HepG2 (cell line): ENCODE results near the gene PSMD8. TPM values are rescaled to one million over a fixed set of nuclear protein-coding genes. Genes with fewer than 3 reads are reported as not detected.

Experiments
- ARNTL ChIP-seq: sonication (generic); formaldehyde crosslinking; IDR thresholded peaks from 2 replicates; pipeline ENCODE4 v1.4.0; 2020; ENCODE audit warnings: mild to moderate bottlenecking, missing genetic modification reagents
- BRCA1 ChIP-seq: sonication (generic); formaldehyde crosslinking; IDR thresholded peaks from 2 replicates; pipeline ENCODE4 v1.4.0; 2020; ENCODE audit warnings: missing genetic modification reagents
- CSRNP1 ChIP-seq: sonication (generic); formaldehyde crosslinking; IDR thresholded peaks from 2 replicates; pipeline ENCODE4 v1.8.1; 2023; ENCODE audit warnings: mild to moderate bottlenecking, missing genetic modification reagents
- ETV5 ChIP-seq: IDR thresholded peaks from 2 replicates; pipeline ENCODE4 v1.6.1; 2018; ENCODE audit warnings: missing biosample characterization, missing genetic modification reagents, inconsistent platforms, borderline replicate concordance
- FOXO4 ChIP-seq: sonication (generic); formaldehyde crosslinking; conservative IDR thresholded peaks from 2 replicates; pipeline ENCODE4 v1.8.1; 2023; ENCODE audit warnings: missing genetic modification reagents
- GFI1 ChIP-seq: sonication (generic); formaldehyde crosslinking; IDR thresholded peaks from 2 replicates; pipeline ENCODE4 v1.5.0; 2020; ENCODE audit warnings: missing genetic modification reagents, mild to moderate bottlenecking, borderline replicate concordance
- KLF11 ChIP-seq: IDR thresholded peaks from 2 replicates; pipeline ENCODE4 v1.6.1; 2016; ENCODE audit warnings: missing compliant biosample characterization
- KMT2A ChIP-seq: sonication (generic); formaldehyde crosslinking; IDR thresholded peaks from 2 replicates; pipeline ENCODE4 v1.4.0; 2020; ENCODE audit warnings: missing genetic modification reagents
- MAZ ChIP-seq, 2 experiments: sonication (generic) in 1 of 2; formaldehyde crosslinking in 1 of 2; IDR thresholded peaks; 2 replicates each; pipeline versions ENCODE4 v1.5.0 to v1.6.1; 2012 to 2020; ENCODE audit warnings: low read depth in 2 of 2, mild to moderate bottlenecking in 2 of 2, borderline replicate concordance in 1 of 2, improper control_type of control experiment in 1 of 2, low read length in 1 of 2, missing genetic modification reagents in 1 of 2, moderate library complexity in 1 of 2
- RAD21 ChIP-seq: fragments of 450-650 bp; formaldehyde crosslinking; IDR thresholded peaks from 2 replicates; pipeline ENCODE4 v1.5.0; 2020; ENCODE audit warnings: mild to moderate bottlenecking
- RFXANK ChIP-seq: IDR thresholded peaks from 2 replicates; pipeline ENCODE4 v1.6.1; 2016
- SMAD1 ChIP-seq: sonication (generic); formaldehyde crosslinking; IDR thresholded peaks from 2 replicates; pipeline ENCODE4 v1.4.0; 2020; ENCODE audit warnings: missing genetic modification reagents, low read depth, mild to moderate bottlenecking, borderline replicate concordance
- STAG1 ChIP-seq: sonication (generic); formaldehyde crosslinking; IDR thresholded peaks from 2 replicates; pipeline ENCODE4 v1.4.0; 2020; ENCODE audit warnings: missing genetic modification reagents
- TBX3 ChIP-seq: fragments of 450-650 bp; IDR thresholded peaks from 2 replicates; pipeline ENCODE4 v1.6.1; 2017; ENCODE audit warnings: antibody characterized with exemption, mild to moderate bottlenecking, inconsistent platforms, borderline replicate concordance
- TERF1 ChIP-seq: sonication (generic); formaldehyde crosslinking; IDR thresholded peaks from 2 replicates; pipeline ENCODE4 v1.8.0; 2022; ENCODE audit warnings: mild to moderate bottlenecking, missing genetic modification reagents, moderate library complexity
- ZBTB25 ChIP-seq: IDR thresholded peaks from 2 replicates; pipeline ENCODE4 v1.6.1; 2018; ENCODE audit warnings: missing genetic modification reagents
- ZC3H13 ChIP-seq: sonication (generic); formaldehyde crosslinking; IDR thresholded peaks from 2 replicates; pipeline ENCODE4 v1.8.1; 2023; ENCODE audit warnings: mild to moderate bottlenecking, missing genetic modification reagents, moderate library complexity
- ZMYM4 ChIP-seq: sonication (generic); formaldehyde crosslinking; IDR thresholded peaks from 2 replicates; pipeline ENCODE4 v1.8.1; 2023; ENCODE audit warnings: mild to moderate bottlenecking, missing genetic modification reagents
- ZNF124 ChIP-seq: sonication (generic); formaldehyde crosslinking; IDR thresholded peaks from 2 replicates; pipeline ENCODE4 v1.4.0; 2020; ENCODE audit warnings: missing genetic modification reagents
- ZNF414 ChIP-seq: sonication (generic); formaldehyde crosslinking; IDR thresholded peaks from 2 replicates; pipeline ENCODE4 v1.5.0; 2020; ENCODE audit warnings: missing genetic modification reagents
- ZNF607 ChIP-seq: sonication (generic); formaldehyde crosslinking; IDR thresholded peaks from 2 replicates; pipeline ENCODE4 v1.5.1; 2020; ENCODE audit warnings: missing genetic modification reagents, mild to moderate bottlenecking, borderline replicate concordance
- ZNF720 ChIP-seq: sonication (generic); formaldehyde crosslinking; IDR thresholded peaks from 2 replicates; pipeline ENCODE4 v1.4.0; 2020; ENCODE audit warnings: missing genetic modification reagents
- ZSCAN25 ChIP-seq: sonication (generic); formaldehyde crosslinking; IDR thresholded peaks from 2 replicates; pipeline ENCODE4 v1.8.0; 2022; ENCODE audit warnings: mild to moderate bottlenecking, missing genetic modification reagents
- polyA plus RNA-seq, 8 experiments: library from polyadenylated mRNA; depleted of rRNA in 3 of 8; stranded (reverse) in 7 of 8; unstranded in 1 of 8; fragments of >200 nt; fragmentation: Illumina TruSeq in 4 of 8; extraction: Trizol in 4 of 8; gene quantifications; 2 replicates each; pipeline versions ENCODE4 v1.2.1 to v1.2.3, GENCODE V29; 2011 to 2016; ENCODE audit warnings: low read depth in 4 of 8, missing spikeins in 1 of 8, mixed read lengths in 1 of 8; ENCODE audit not compliant: insufficient read depth in 1 of 8
- total RNA-seq, 5 experiments: library from RNA; depleted of rRNA; stranded (reverse); fragments of >200 nt; fragmentation: Illumina TruSeq; extraction: Trizol; gene quantifications; 2 replicates each; pipeline ENCODE4 v1.2.3, GENCODE V29; 2016; ENCODE audit warnings: low read depth in 1 of 5

PSMD8 gene
- total and polyA plus RNA-seq, 2 of the 13 experiments (the other 11 are each of a cell fraction or from before 2014, with no cell fraction given): 162 to 296 TPM

GRCh38 chr19:38402967-38403674, 28.8 kb downstream of the PSMD8 start, which contains the start of gene FAM98C (continued):
- TF ChIP-seq MAZ (IDR thresholded peaks at IDR 0.05; ENCODE audit: borderline replicate concordance, low read depth, low read length) (peak; percentile 84), MAZ (CRISPR knock-in tag; IDR thresholded peaks at IDR 0.05; ENCODE audit: low read depth) (peak; percentile 93), ZMYM4 (CRISPR knock-in tag) (peak; percentile 91), SMAD1 (CRISPR knock-in tag) (no peak), RFXANK (peak; percentile 86), ZNF720 (CRISPR knock-in tag) (0 out of 2 replicates have a peak, but pooled peaks have one; percentile 41), TERF1 (CRISPR knock-in tag) (peak; percentile 43; the same call in 1 of the 2 replicates), TBX3 (0 out of 2 replicates have a peak, but pooled peaks have one; percentile 19), FOXO4 (CRISPR knock-in tag) (peak; percentile 92; the same call in 1 of the 2 replicates), CSRNP1 (CRISPR knock-in tag) (peak; percentile 53; the same call in 1 of the 2 replicates), KMT2A (peak; percentile 30; the same call in 1 of the 2 replicates), ETV5 (CRISPR knock-in tag) (peak; percentile 90), GFI1 (peak; percentile 64; the same call in 1 of the 2 replicates), KLF11 (CRISPR knock-in tag) (peak; percentile 8; the same call in 1 of the 2 replicates), STAG1 (CRISPR knock-in tag) (peak; percentile 88), ZNF414 (CRISPR knock-in tag) (peak; percentile 85; the same call in 1 of the 2 replicates), ZNF124 (CRISPR knock-in tag) (peak; percentile 65; the same call in 1 of the 2 replicates), BRCA1 (CRISPR knock-in tag) (0 out of 2 replicates have a peak, but pooled peaks have one; percentile 21), ARNTL (CRISPR knock-in tag) (peak; percentile 55; the same call in 1 of the 2 replicates), ZBTB25 (peak; percentile 23; the same call in 1 of the 2 replicates), ZNF607 (CRISPR knock-in tag) (peak; percentile 80), RAD21 (peak; percentile 94), ZC3H13 (CRISPR knock-in tag) (0 out of 2 replicates have a peak, but pooled peaks have one; percentile 18), ZSCAN25 (CRISPR knock-in tag) (no peak)
